A549 (cell line): ENCODE data around the gene KSR2. TPM values are rescaled to one million over a fixed set of nuclear protein-coding genes. Genes with fewer than 3 reads are reported as not detected.

Source experiments
- ATAC-seq, 2 experiments: fragments of 200-7000 bp in 1 of 2; fragments of >200 bp in 1 of 2; cut with Nextera tagmentation in 1 of 2; cut with Tn5 transposase in 1 of 2; 3 replicates each; pipeline versions ENCODE4 v1.8.0 to v1.9.1; 2018 to 2020; ENCODE audit warnings: mild to moderate bottlenecking in 1 of 2, moderate library complexity in 1 of 2
- CTCF ChIA-PET: fragments of 300-600 bp; sonication (Branson Sonifier 250); formaldehyde crosslinking; extraction: SDS; loops from one replicate; lab custom pipeline; 2021; ENCODE audit warnings: antibody characterized with exemption, inconsistent platforms; lab: Yijun Ruan, JAX
- POLR2A ChIA-PET: fragments of 350-600 bp; formaldehyde crosslinking; extraction: SDS; loops from one replicate; lab custom pipeline; 2021; ENCODE audit warnings: antibody characterized with exemption, inconsistent platforms; lab: Yijun Ruan, JAX
- DNase-seq, 2 experiments: peaks; one replicate each; pipeline versions ENCODE4 v3.0.0 to v3.0.0-alpha.2; 2011 to 2016; ENCODE audit warnings: low read depth in 1 of 2, low spot score in 1 of 2
- FAIRE-seq: peaks from 2 replicates; lab custom pipeline; 2011; peaks lifted over from hg19 to GRCh38; lab: Jason Lieb, UNC
- H3K27ac ChIP-seq, 2 experiments: fragments of >200 bp; sonication (Bioruptor Twin); formaldehyde crosslinking; 3 replicates each; pipeline ENCODE4 v1.5.1; 2016 to 2017
- H3K4me1 ChIP-seq: fragments of >200 bp; sonication (Bioruptor Twin); formaldehyde crosslinking; 3 replicates; pipeline ENCODE4 v1.6.1; 2016
- H3K4me2 ChIP-seq: fragments of >200 bp; sonication (Bioruptor Twin); formaldehyde crosslinking; 3 replicates; pipeline ENCODE4 v1.6.1; 2016
- H3K4me3 ChIP-seq: fragments of >200 bp; sonication (Bioruptor Twin); formaldehyde crosslinking; 3 replicates; pipeline ENCODE4 v1.5.1; 2016
- H3K9me3 ChIP-seq: fragments of >200 bp; sonication (Bioruptor Twin); formaldehyde crosslinking; 3 replicates; pipeline ENCODE4 v1.6.1; 2016
- ATOH8 ChIP-seq: fragments of 250-450 bp; sonication (Bioruptor Pico); IDR thresholded peaks from 2 replicates; pipeline ENCODE4 v1.5.0; 2020; ENCODE audit warnings: low read depth, mild to moderate bottlenecking, moderate library complexity
- BCL3 ChIP-seq: fragments of >200 bp; sonication (Bioruptor Twin); formaldehyde crosslinking; IDR thresholded peaks from 3 replicates; pipeline ENCODE4 v1.6.1; 2016
- CBX2 ChIP-seq: fragments of 200-600 bp; sonication (generic); IDR thresholded peaks from 2 replicates; pipeline ENCODE4 v1.6.1; 2016; ENCODE audit warnings: low read depth, mild to moderate bottlenecking, borderline replicate concordance
- CTCF ChIP-seq: fragments of >200 bp; sonication (Bioruptor Twin); formaldehyde crosslinking; IDR thresholded peaks from 3 replicates; pipeline ENCODE4 v1.5.1; 2016
- E2F6 ChIP-seq: IDR thresholded peaks from 2 replicates; pipeline ENCODE4 v1.6.1; 2012; ENCODE audit warnings: low read depth, borderline replicate concordance
- EHF ChIP-seq: fragments of 250-450 bp; sonication (Bioruptor Pico); IDR thresholded peaks from 2 replicates; pipeline ENCODE4 v1.5.0; 2020; ENCODE audit warnings: mild to moderate bottlenecking
- EHMT2 ChIP-seq: fragments of 200-600 bp; sonication (generic); IDR thresholded peaks from 2 replicates; pipeline ENCODE4 v1.6.1; 2016; ENCODE audit warnings: antibody characterized with exemption, low read depth, mild to moderate bottlenecking, moderate library complexity
- EP300 ChIP-seq, 2 experiments: fragments of >200 bp; sonication (Bioruptor Twin); formaldehyde crosslinking; IDR thresholded peaks; 2 replicates in 1 of 2; 3 replicates in 1 of 2; pipeline ENCODE4 v1.6.1; 2016 to 2017
- HDAC2 ChIP-seq: fragments of 200-600 bp; sonication (generic); IDR thresholded peaks from 2 replicates; pipeline ENCODE4 v1.6.1; 2016
- HES2 ChIP-seq: fragments of >200 bp; sonication (Bioruptor Twin); formaldehyde crosslinking; IDR thresholded peaks from 2 replicates; pipeline ENCODE4 v1.6.1; 2016
- HOXB13 ChIP-seq: fragments of 250-450 bp; sonication (Bioruptor Pico); IDR thresholded peaks from 2 replicates; pipeline ENCODE4 v1.5.0; 2020; ENCODE audit warnings: low read depth, mild to moderate bottlenecking, moderate library complexity
- HOXB5 ChIP-seq: fragments of 250-450 bp; sonication (Bioruptor Pico); IDR thresholded peaks from 2 replicates; pipeline ENCODE4 v1.5.0; 2020; ENCODE audit warnings: mild to moderate bottlenecking, moderate library complexity
- JUN ChIP-seq, 2 experiments: fragments of >200 bp; sonication (Bioruptor Twin); formaldehyde crosslinking; IDR thresholded peaks; 2 replicates in 1 of 2; 3 replicates in 1 of 2; pipeline ENCODE4 v1.6.1; 2016 to 2017
- KDM1A ChIP-seq: fragments of 200-600 bp; sonication (generic); IDR thresholded peaks from 2 replicates; pipeline ENCODE4 v1.6.1; 2016; ENCODE audit warnings: low read depth, mild to moderate bottlenecking
- MAFK ChIP-seq: fragments of 450-650 bp; IDR thresholded peaks from 2 replicates; pipeline ENCODE4 v1.6.1; 2014; ENCODE audit not compliant: partially characterized antibody
- MYC ChIP-seq: IDR thresholded peaks from 2 replicates; pipeline ENCODE4 v1.6.1; 2012; ENCODE audit warnings: mild to moderate bottlenecking, inconsistent platforms, low read length, improper control_type of control experiment, borderline replicate concordance
- POLR2AphosphoS2 ChIP-seq: conservative IDR thresholded peaks from 2 replicates; pipeline ENCODE4 v1.6.1; 2012; ENCODE audit warnings: low read length, improper control_type of control experiment, inconsistent platforms
- RARB ChIP-seq: fragments of 250-450 bp; sonication (Bioruptor Pico); IDR thresholded peaks from 2 replicates; pipeline ENCODE4 v1.8.0; 2021; ENCODE audit warnings: mild to moderate bottlenecking, moderate library complexity
- REST ChIP-seq: fragments of 200-600 bp; sonication (generic); IDR thresholded peaks from 2 replicates; pipeline ENCODE4 v1.6.1; 2016; ENCODE audit warnings: antibody characterized with exemption, mild to moderate bottlenecking, moderate library complexity
- RFX5 ChIP-seq: fragments of 450-650 bp; IDR thresholded peaks from 2 replicates; pipeline ENCODE4 v1.7.1; 2014; ENCODE audit warnings: antibody characterized with exemption, mild to moderate bottlenecking, moderate library complexity
- RNF2 ChIP-seq: fragments of 200-600 bp; sonication (generic); IDR thresholded peaks from 2 replicates; pipeline ENCODE4 v1.6.1; 2016; ENCODE audit warnings: low read depth, mild to moderate bottlenecking, antibody characterized with exemption, moderate library complexity, borderline replicate concordance
- TFCP2L1 ChIP-seq: fragments of 250-450 bp; sonication (Bioruptor Pico); IDR thresholded peaks from 2 replicates; pipeline ENCODE4 v1.5.0; 2021; ENCODE audit warnings: mild to moderate bottlenecking
- USF2 ChIP-seq: fragments of 450-650 bp; IDR thresholded peaks from 2 replicates; pipeline ENCODE4 v1.6.1; 2014; ENCODE audit warnings: antibody characterized with exemption
- ZFP36 ChIP-seq: fragments of 450-650 bp; IDR thresholded peaks from 2 replicates; pipeline ENCODE4 v1.6.1; 2014; ENCODE audit warnings: borderline replicate concordance; ENCODE audit not compliant: partially characterized antibody
- WGBS: methylation state at CpG from one replicate; pipeline ENCODE4 v1.1.6; 2017; ENCODE audit errors: missing lambda C conversion rate; 5-methylcytosine and 5-hydroxymethylcytosine counted together
- polyA plus RNA-seq, 4 experiments: library from polyadenylated mRNA; depleted of rRNA in 3 of 4; stranded (reverse); fragments of >200 nt; fragmentation: RNase III in 1 of 4; extraction: RNeasy Plus Mini Kit Qiagen cat#74134 plus additional on column Dnase treatment in 1 of 4; gene quantifications; 2 replicates in 3 of 4; 3 replicates in 1 of 4; pipeline ENCODE4 v1.2.3, GENCODE V29; 2011 to 2017

The KSR2 gene
- polyA plus RNA-seq, 2 of the 4 experiments (the other 2 are of a cell fraction), result 0.37 to 1.2 TPM

GRCh38 chr12:117646520-117646919, 322.3 kb downstream of the KSR2 start:
- Histone ChIP-seq H3K4me1 (no peaks in the 10 kb centered on the region), H3K4me2 (no peak overlapping the region), H3K27ac (no peak overlapping the region), H3K9me3 (peaks cover 10% of the 10 kb centered on the region), H3K4me3 (no peak overlapping the region)
- FAIRE-seq (no peak), DNase-seq (no peak), ATAC-seq (no peak; a peak in 1 of 6 replicates)
- TF ChIP-seq KDM1A, result no peak
- no peak for TF ChIP-seq ATOH8 (CRISPR knock-in tag)
- no peak for TF ChIP-seq USF2
- no peak for TF ChIP-seq CBX2
- no peak for TF ChIP-seq E2F6
- no peak for TF ChIP-seq MYC
- no peak for TF ChIP-seq RNF2
- no peak for TF ChIP-seq HOXB5 (CRISPR knock-in tag)
- no peak for TF ChIP-seq EP300 (IDR thresholded peaks at IDR 0.05)
- TF ChIP-seq MAFK, result no peak
- TF ChIP-seq RARB (CRISPR knock-in tag), result no peak
- TF ChIP-seq REST, result no peak
- ChIA-PET POLR2A (no interaction called here), CTCF (interaction anchor here (1.4 to 1.5 kb wide), 2 partner anchors 18 to 59 kb away, joined by 3 to 4 read pairs; no protein-coding TSS in a partner anchor)
- 29% methylated on average over 7 of the region's 7 CpGs for WGBS

GRCh38 chr12:117645473-117645872, 323.3 kb downstream of the KSR2 start:
- ATAC-seq, result no peak
- no peak for DNase-seq
- Histone ChIP-seq H3K9me3 (no peaks in the 10 kb centered on the region; the same call in 2 of the 3 replicates), H3K27ac (no peak overlapping the region), H3K4me1 (no peaks in the 10 kb centered on the region), H3K4me3 (no peak overlapping the region), H3K4me2 (no peak overlapping the region)
- 37% methylated on average over 3 of the region's 3 CpGs for WGBS
- CTCF ChIA-PET, result interaction anchor here (0.8 kb wide), 1 partner anchor 269 kb away, joined by 3 read pairs; no protein-coding TSS in a partner anchor
- TF ChIP-seq RNF2 (no peak), RFX5 (no peak), TFCP2L1 (no peak), EHMT2 (no peak), HES2 (no peak), ZFP36 (no peak), HOXB13 (CRISPR knock-in tag) (no peak), HDAC2 (no peak), EP300 (IDR thresholded peaks at IDR 0.05) (no peak), BCL3 (no peak), CTCF (no peak), JUN (IDR thresholded peaks at IDR 0.05) (no peak), EHF (CRISPR knock-in tag) (no peak), POLR2AphosphoS2 (no peak)
- TF ChIP-seq, all 56 proteins: peak for 0
- no peak for FAIRE-seq
- POLR2A ChIA-PET, result no interaction called here
